ENCODE results near the gene OSBPL8.

- TF ChIP-seq CTCF (IDR thresholded peaks at IDR 0.05) (no peak), POLR2A (IDR thresholded peaks at IDR 0.05) (no peak)
Measured at GRCh38 chr12:76329606-76330005, 230.0 kb downstream of the OSBPL8 start.

Data from body of pancreas (tissue), 4 donors.